ENCODE measurements around the gene SAP25.

The SAP25 gene

DNA sequence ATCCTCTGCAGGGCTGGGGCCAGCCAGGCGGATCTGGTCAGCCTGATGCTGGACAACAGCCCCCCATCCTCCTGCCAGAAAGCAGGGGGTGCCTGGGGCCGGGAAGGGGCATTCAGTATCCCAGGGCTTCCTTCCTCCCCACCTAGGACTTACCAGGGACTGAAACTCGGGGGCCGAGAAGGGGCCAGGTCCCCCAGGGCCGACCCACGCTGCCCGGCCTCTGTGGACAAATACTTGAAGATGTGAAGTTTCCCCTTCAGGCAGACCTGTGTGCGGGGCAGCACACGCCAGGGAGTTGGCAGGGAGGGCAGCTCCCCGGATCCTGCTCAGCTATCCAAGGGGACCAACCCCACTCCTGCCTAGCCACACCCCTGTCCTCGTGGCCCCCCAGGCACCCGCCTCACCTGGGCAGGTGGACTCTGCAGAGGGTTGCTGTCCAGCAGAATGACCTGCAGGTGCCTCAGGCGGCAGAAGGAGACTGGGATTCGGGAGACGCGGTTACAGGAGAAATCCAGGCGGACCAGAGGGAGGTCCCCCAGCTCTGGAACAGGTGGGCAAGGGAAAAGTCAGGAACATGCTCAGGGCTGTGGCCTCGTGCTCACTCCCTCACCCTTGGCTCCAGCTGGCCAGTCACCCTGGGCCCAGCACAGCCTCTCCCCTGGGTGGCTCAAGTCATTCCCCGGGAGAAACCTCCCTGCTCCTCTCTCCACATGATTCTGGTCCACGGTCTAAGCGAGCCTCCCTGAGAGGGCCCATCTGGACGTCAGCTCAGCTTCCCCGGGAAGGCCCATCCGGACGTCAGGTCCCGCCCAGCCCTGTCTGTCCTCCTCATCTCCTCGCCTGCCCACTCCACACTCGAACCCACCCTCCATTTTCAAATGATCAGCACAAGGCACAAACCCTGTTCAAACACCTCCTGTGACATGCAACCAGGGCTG is 4.8 kb upstream of the SAP25 start:
- Histone ChIP-seq H3F3A (ENCODE audit: control insufficient read depth, insufficient read depth) (peaks cover 4% of the 10 kb centered on the region), H3K9me2 (replicated peaks; ENCODE audit: control insufficient read depth, low read length) (no peaks in the 10 kb centered on the region), H3K4me1 (ENCODE audit: control insufficient read depth, low read length) (peaks cover 11% of the 10 kb centered on the region), H3K9me3 (ENCODE audit: control insufficient read depth, insufficient read depth, low read length) (no peaks in the 10 kb centered on the region), H4K20me1 (ENCODE audit: control insufficient read depth, insufficient read depth, low read depth, low read length) (peaks cover 5% of the 10 kb centered on the region; the same call in 1 of the 2 replicates), H3K36me3 (ENCODE audit: control insufficient read depth, low read length) (peaks cover 88% of the 10 kb centered on the region), H3K4me2 (ENCODE audit: low read length) (no peak overlapping the region), H3K79me2 (ENCODE audit: control insufficient read depth, low read length) (peaks cover 17% of the 10 kb centered on the region), H3K27ac (ENCODE audit: low read depth, low read length) (no peak overlapping the region), H3K27me3 (ENCODE audit: control insufficient read depth, low read length) (no peaks in the 10 kb centered on the region), H3K4me3 (ENCODE audit: low read length) (no peak overlapping the region)
- TF ChIP-seq, protein P1, sequence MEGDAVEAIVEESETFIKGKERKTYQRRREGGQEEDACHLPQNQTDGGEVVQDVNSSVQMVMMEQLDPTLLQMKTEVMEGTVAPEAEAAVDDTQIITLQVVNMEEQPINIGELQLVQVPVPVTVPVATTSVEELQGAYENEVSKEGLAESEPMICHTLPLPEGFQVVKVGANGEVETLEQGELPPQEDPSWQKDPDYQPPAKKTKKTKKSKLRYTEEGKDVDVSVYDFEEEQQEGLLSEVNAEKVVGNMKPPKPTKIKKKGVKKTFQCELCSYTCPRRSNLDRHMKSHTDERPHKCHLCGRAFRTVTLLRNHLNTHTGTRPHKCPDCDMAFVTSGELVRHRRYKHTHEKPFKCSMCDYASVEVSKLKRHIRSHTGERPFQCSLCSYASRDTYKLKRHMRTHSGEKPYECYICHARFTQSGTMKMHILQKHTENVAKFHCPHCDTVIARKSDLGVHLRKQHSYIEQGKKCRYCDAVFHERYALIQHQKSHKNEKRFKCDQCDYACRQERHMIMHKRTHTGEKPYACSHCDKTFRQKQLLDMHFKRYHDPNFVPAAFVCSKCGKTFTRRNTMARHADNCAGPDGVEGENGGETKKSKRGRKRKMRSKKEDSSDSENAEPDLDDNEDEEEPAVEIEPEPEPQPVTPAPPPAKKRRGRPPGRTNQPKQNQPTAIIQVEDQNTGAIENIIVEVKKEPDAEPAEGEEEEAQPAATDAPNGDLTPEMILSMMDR (IDR thresholded peaks at IDR 0.05; ENCODE audit: low read depth, low read length, poor library complexity, severe bottlenecking): no peak
- no peak for TF ChIP-seq EZH2phosphoT487 (IDR thresholded peaks at IDR 0.05; ENCODE audit: borderline replicate concordance, low read length)

DNA sequence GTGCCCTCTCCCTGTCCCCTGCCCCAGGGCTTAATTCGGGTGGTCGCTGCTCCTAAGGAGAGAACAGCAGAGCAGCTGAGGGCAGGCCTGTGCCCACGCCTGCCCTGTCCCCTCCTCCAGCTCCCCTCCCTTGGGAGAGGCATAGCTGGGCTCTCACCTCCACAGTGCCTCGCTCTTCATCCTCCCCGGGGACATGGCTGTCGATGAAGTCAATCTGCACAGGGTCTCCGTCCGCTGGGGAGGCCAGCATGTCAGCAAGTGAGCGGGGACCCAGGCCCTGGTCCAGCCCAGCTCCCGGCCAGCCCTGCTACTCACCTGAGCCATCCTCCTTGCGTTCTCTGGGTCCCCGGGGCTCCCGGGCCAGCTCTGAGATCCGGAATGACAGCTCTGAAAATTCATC is 3.8 kb upstream of the SAP25 start:
- H3K36me3 ChIP-seq (ENCODE audit: control insufficient read depth, low read length): peaks cover 78% of the 10 kb centered on the region

DNA sequence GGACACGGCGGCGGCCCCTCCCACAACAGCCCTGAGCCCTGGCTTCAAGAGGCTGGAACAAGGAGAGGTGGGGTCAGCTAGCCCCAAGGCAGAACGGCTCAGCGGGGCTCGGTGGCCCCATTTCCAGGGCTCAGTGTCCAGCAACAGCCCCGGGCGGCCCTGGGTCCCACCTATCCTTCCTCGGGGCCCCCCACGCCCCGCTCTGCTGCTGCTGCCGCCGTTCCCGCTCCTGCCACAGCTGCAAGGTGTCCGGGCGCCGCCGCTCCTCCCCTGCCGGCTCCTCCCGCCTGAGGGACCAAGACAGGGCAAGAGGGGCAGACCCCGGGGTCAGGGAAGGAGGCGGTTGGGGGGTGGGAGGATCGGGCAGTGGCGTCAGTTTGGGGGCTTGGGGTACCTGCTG is 3.4 kb upstream of the SAP25 start:
- H3K4me1 ChIP-seq (ENCODE audit: control insufficient read depth, low read length): no peaks in the 10 kb centered on the region
- no peaks in the 10 kb centered on the region; the same call in 1 of the 2 replicates for H4K20me1 ChIP-seq (ENCODE audit: control insufficient read depth, insufficient read depth, low read depth, low read length)
- no peaks in the 10 kb centered on the region for H3K9me2 ChIP-seq (replicated peaks; ENCODE audit: control insufficient read depth, low read length)
- TF ChIP-seq, protein P1 (IDR thresholded peaks at IDR 0.05; ENCODE audit: low read depth, low read length, poor library complexity, severe bottlenecking): no peak
- TF ChIP-seq EZH2phosphoT487 (IDR thresholded peaks at IDR 0.05; ENCODE audit: borderline replicate concordance, low read length): no peak
- H3K4me2 ChIP-seq (ENCODE audit: low read length): no peak overlapping the region
- no peaks in the 10 kb centered on the region for H3K27me3 ChIP-seq (ENCODE audit: control insufficient read depth, low read length)
- H3K9me3 ChIP-seq (ENCODE audit: control insufficient read depth, insufficient read depth, low read length): no peaks in the 10 kb centered on the region
- H3K4me3 ChIP-seq (ENCODE audit: low read length): no peak overlapping the region
- peaks cover 74% of the 10 kb centered on the region for H3K36me3 ChIP-seq (ENCODE audit: control insufficient read depth, low read length)
- no peaks in the 10 kb centered on the region for H3F3A ChIP-seq (ENCODE audit: control insufficient read depth, insufficient read depth)
- peaks cover 3% of the 10 kb centered on the region for H3K79me2 ChIP-seq (ENCODE audit: control insufficient read depth, low read length)
- H3K27ac ChIP-seq (ENCODE audit: low read depth, low read length): no peak overlapping the region

More for the DNA sequence above, 3.8 kb upstream of the SAP25 start:
- Histone ChIP-seq H4K20me1 (ENCODE audit: control insufficient read depth, insufficient read depth, low read depth, low read length) (peaks cover 1% of the 10 kb centered on the region; the same call in 1 of the 2 replicates), H3K4me1 (ENCODE audit: control insufficient read depth, low read length) (peaks cover 1% of the 10 kb centered on the region), H3K4me3 (ENCODE audit: low read length) (no peak overlapping the region), H3K9me2 (replicated peaks; ENCODE audit: control insufficient read depth, low read length) (no peaks in the 10 kb centered on the region), H3K27me3 (ENCODE audit: control insufficient read depth, low read length) (no peaks in the 10 kb centered on the region), H3K79me2 (ENCODE audit: control insufficient read depth, low read length) (peaks cover 7% of the 10 kb centered on the region), H3K4me2 (ENCODE audit: low read length) (no peak overlapping the region), H3K9me3 (ENCODE audit: control insufficient read depth, insufficient read depth, low read length) (no peaks in the 10 kb centered on the region), H3K27ac (ENCODE audit: low read depth, low read length) (no peak overlapping the region), H3F3A (ENCODE audit: control insufficient read depth, insufficient read depth) (no peaks in the 10 kb centered on the region)
- no peak for TF ChIP-seq EZH2phosphoT487 (IDR thresholded peaks at IDR 0.05; ENCODE audit: borderline replicate concordance, low read length)
- TF ChIP-seq, protein P1 (IDR thresholded peaks at IDR 0.05; ENCODE audit: low read depth, low read length, poor library complexity, severe bottlenecking): no peak

Data from DOHH2 (cell line).